Esophagus muscularis mucosa (tissue), 4 donors: Measurements from ENCODE around the gene PPA2.

Source experiments
- CTCF ChIP-seq, 3 experiments: fragments of 200-600 bp in 2 of 3; fragments of 450-650 bp in 1 of 3; sonication (generic) in 2 of 3; IDR thresholded peaks; one replicate each; pipeline ENCODE4 v1.5.1; 2017 to 2019; ENCODE audit warnings: antibody characterized with exemption in 3 of 3, mild to moderate bottlenecking in 2 of 3, moderate library complexity in 1 of 3
- EP300 ChIP-seq: sonication (generic); formaldehyde crosslinking; IDR thresholded peaks from one replicate; pipeline ENCODE4 v1.6.1; 2017; ENCODE audit warnings: antibody characterized with exemption
- POLR2A ChIP-seq: fragments of 450-650 bp; IDR thresholded peaks from one replicate; pipeline ENCODE4 v1.6.1; 2017; ENCODE audit warnings: antibody characterized with exemption, moderate library complexity, mild to moderate bottlenecking, low read depth
- POLR2AphosphoS5 ChIP-seq, 2 donors: sonication (generic); formaldehyde crosslinking; IDR thresholded peaks; one replicate each; pipeline ENCODE4 v1.6.1; 2017; ENCODE audit warnings: antibody characterized with exemption in 2 of 2

GRCh38 chr4:105472871-105473323 is 965 bp downstream of the PPA2 start:
- TF ChIP-seq POLR2AphosphoS5 (IDR thresholded peaks at IDR 0.05) (no peak), CTCF (IDR thresholded peaks at IDR 0.05) (no peak), POLR2A (no peak), EP300 (no peak)
